Kidney tubule cell (primary cell): ENCODE measurements around the gene SEMG2.

ENCODE experiments used
- DNase-seq: peaks from one replicate; pipeline ENCODE4 v3.0.0-alpha.2; 2018; ENCODE audit warnings: low spot score

Gene SEMG2

DNA sequence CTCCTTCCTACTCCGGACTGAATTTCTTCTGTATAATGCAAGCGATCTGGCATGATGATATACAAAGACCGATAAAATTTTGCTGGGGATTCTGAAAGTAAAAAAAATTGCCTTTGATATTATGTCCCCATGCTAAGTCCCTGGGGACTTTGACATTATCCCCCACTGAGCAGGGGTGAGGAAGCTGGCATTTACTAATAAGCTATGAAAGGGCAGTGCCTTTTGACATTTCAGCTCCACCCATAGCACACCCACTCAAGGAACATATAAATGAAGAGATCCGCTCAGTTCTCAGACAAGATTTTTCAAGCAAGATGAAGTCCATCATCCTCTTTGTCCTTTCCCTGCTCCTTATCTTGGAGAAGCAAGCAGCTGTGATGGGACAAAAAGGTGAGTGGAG is at the start of gene SEMG2:
Gene SEMG2, plus strand, starts transcription at position 298 of the 400 bp plus-strand sequence. Its CDS starts 17 bp downstream, at position 315.
- DNase-seq, result no peak

DNA sequence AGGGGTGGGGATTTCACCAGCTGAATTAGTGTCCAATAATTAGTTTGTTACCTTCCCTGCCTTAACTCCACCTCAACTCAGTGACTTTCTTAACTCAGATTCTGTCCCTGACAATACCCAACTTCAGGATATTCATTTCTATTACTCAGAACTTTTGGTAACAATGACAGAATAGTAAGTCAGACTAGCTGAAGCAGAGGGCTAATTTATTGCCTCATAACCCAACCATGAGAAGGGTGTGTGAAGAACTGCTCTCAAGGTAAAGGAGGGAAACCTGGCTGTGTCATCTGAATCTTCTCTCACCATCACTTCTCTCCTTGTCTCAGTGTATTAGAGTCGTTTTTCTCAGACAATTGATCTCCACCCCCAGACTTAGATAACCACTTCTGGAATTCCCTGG is 47.7 kb upstream of the SEMG2 start:
- DNase-seq, result peak; percentile 6

GRCh38 chr20:45174434-45175364 is 46.5 kb upstream of the SEMG2 start, which contains the start of gene PI3:
TSS of gene PI3 (plus strand) at chr20:45174902. CDS start at chr20:45174923, 21 bp downstream.
- peak; percentile 83 for DNase-seq

- no peak for DNase-seq
These were observed 44.5 kb upstream of the SEMG2 start for GRCh38 chr20:45176526-45177267.

- no peak for DNase-seq
These were observed 42.0 kb upstream of the SEMG2 start for GRCh38 chr20:45179166-45179565.

DNA sequence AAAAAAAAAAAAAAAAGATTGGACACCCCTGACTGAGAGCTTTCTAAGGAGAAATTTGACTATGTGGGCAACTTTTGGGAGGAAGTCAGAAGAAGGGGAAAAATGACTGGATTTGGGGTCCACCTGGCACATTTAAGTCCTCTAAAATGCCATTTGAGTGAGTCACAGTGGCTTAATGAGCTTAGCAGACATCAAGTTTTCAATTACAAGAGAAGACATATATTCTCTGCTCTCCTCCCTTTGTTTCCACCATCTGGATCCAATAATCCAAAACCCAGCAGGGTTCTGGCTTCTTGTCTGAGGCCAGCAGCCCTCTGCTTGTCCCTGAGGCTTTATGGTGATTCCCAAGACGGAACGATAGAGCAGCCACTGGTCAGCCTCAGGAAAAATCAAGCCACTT is 39.5 kb upstream of the SEMG2 start:
- no peak for DNase-seq

GRCh38 chr20:45183084-45183483 is 38.1 kb upstream of the SEMG2 start:
- DNase-seq, result peak; percentile 37

GRCh38 chr20:45187693-45188092 is 33.5 kb upstream of the SEMG2 start:
- DNase-seq, result no peak

DNA sequence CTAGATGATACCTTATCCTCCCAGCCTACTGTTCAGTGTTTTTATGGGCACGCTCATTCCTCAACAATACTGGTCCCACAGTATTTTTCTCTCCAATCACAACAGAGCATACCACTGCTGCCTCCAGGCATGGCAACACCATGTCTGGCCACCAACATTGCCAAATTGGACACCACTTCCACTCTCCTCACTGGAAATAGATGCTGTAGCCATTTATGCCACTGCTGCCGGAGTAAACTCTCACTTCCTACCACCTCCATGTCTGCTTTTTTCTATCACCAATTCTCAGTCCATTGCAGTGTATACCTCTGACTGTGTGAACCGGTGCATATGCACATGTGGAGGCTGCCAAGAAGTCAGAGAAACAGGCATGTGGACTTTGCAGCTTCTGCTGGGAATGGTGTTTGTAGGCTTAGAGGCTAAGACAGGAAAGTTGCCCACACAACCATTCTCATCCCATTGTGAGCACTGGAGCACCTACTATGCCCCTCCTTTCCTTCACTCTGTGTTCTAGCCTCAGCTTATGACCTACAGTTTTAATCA is 32.0 kb upstream of the SEMG2 start:
- no peak for DNase-seq

- DNase-seq, result no peak
These were observed 31.3 kb upstream of the SEMG2 start for GRCh38 chr20:45189861-45190260.

DNA sequence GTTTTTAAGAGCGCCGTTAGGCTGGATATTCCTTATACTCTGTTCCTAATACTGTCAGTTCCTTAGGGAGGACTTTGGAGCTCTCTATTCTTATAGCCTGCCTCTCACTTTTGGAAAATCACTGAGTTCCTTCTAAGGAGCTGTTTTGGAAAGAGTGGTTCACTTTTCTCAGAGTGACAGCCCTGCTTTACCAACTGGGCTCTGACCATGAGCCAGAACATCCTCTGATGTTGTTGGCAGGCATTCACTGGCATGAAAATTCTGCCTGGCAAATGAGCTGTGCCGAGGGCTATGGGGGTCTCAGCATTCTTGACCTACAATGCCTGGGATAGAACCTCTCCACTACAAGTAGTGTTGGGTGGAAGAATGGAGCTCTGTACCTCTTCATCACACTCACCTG is 29.2 kb upstream of the SEMG2 start:
- no peak for DNase-seq

DNA sequence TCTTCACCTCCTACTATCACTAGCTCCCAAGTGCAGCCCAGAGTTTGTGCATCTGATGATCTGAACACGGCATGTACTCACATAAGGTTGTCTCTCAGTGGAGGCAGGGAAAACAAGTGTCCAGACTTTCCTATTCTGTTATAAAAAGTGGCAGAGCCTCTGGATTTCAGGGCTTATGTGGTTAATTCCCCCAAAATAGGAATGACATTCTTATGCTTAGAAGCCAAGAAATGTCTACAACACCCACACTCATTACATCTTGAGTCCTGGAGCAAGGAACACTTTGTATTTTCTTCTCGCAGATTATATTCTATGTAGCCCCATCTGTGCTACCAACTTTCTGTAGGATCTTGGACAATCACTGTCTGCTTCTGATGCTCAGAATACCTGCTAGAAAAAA is 27.8 kb upstream of the SEMG2 start:
- no peak for DNase-seq

- DNase-seq, result no peak
These were observed 14.4 kb upstream of the SEMG2 start, which contains the start of gene SEMG1 for GRCh38 chr20:45206725-45207124. TSS of gene SEMG1 (plus strand) at chr20:45207033. CDS start at chr20:45207054, 21 bp downstream.

- DNase-seq, result no peak
These were observed 11.2 kb upstream of the SEMG2 start for GRCh38 chr20:45209924-45210323.

- no peak for DNase-seq
These were observed 9.4 kb upstream of the SEMG2 start for GRCh38 chr20:45211569-45212474.

DNA sequence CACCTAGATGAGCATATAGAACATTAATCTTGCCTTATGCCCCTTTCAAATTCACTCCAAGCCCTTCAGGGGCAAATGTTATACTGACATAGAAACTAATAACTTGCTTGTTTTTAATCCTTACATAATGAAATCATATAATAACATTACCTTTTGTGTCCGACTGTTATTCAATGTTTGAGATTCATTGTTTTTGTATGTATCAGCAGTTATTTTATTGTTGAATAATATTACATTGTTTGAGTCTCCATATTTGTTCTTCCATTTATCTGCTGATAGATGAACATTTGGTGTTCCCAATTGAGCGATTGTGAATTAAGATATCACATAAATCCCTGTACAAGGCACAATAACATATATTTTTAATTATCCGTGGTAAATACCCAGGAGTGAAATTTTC is 8.3 kb upstream of the SEMG2 start:
- no peak for DNase-seq

- peak; percentile 23 for DNase-seq
These were observed 3.0 kb upstream of the SEMG2 start for GRCh38 chr20:45218124-45218523.

DNA sequence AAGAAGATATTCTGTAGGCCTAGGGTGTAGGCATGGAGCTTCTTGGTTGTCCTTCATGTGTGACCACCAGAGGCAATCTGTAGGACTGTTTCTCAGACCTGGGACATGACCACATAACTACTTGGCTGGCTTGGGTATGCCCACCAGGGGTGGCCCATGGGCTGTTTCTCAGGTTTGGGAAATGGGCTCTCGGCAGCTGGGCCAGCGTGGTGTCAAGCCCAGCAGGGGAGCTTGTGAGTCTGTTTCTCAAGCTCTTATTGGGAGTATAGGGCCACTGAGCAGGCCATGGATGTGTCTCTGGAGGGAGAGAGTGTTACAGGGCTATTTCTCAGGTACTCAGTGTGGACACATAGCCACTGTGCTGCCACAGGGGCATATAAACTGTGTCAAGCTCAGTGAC is 2.5 kb upstream of the SEMG2 start:
- DNase-seq, result no peak

DNA sequence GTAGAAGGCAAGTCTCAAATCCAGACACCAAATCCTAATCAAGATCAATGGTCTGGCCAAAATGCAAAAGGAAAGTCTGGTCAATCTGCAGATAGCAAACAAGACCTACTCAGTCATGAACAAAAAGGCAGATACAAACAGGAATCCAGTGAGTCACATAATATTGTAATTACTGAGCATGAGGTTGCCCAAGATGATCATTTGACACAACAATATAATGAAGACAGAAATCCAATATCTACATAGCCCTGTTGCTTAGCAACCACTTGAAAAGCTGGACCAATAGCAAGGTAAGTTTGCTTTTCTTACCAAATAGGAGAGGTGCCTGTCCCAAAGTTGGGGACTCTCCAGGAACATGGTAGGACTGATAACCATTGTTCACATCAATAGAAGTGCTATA is 2.0 kb downstream of the SEMG2 start:
- DNase-seq, result no peak

- no peak for DNase-seq
These were observed 5.1 kb downstream of the SEMG2 start for GRCh38 chr20:45226287-45226686.

DNA sequence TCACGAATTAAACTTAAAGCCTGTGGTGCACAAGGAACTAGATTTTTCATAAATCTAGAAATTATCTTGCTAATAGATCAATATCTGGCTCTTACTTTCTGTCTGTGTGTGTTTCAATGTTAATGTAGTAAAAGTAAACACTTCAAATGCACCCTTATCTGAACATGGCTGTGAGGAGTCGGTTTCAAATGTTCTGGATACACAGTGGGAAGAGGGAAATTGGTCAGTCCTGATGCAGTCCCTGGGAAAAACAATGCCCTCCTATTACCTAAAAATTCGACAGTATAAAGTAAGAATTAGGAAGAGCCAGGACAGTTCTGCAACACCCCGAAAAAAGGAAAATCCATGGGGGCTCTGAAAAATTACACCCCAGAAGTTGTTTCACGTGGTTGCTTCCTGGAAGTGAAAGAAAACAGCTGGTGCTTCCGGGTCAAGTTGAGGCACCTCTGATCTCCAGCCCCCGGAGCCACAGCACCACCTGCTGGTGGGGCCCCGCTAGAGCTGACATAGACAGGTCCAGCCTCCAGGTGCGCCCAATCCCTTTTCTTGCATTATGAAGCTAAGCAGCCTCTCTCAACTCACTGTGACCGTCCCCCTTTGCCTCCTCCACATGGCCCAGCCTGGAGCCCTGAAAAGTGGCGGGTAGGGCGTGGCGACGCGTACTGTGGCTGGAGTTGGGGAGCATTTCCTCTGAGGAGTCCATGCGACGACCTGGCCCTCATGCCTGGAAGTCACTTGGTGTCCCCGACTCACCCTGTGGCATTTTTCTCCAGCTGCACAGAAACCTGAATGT is 8.3 kb downstream of the SEMG2 start:
- peak; percentile 54 for DNase-seq
